ENCODE data around the gene CLDND2.

The CLDND2 gene

GRCh38 chr19:51337141-51337860 is 31.5 kb downstream of the CLDND2 start:
- DNase-seq (ENCODE audit: low read depth) = no peak
- no peak for TF ChIP-seq CTCF (conservative IDR thresholded peaks at IDR 0.05; ENCODE audit: low read depth, low read length)
- no peak overlapping the region for H3K4me3 ChIP-seq (ENCODE audit: low read length)

GRCh38 chr19:51333836-51334460 is 34.9 kb downstream of the CLDND2 start:
- no peak for TF ChIP-seq CTCF (conservative IDR thresholded peaks at IDR 0.05; ENCODE audit: low read depth, low read length)
- H3K4me3 ChIP-seq (ENCODE audit: low read length) = no peak overlapping the region

GRCh38 chr19:51331716-51332115 is 37.1 kb downstream of the CLDND2 start:
- TF ChIP-seq CTCF (conservative IDR thresholded peaks at IDR 0.05; ENCODE audit: low read depth, low read length) = no peak
- H3K4me3 ChIP-seq (ENCODE audit: low read length) = no peak overlapping the region
- DNase-seq (ENCODE audit: low read depth) = no peak

More at GRCh38 chr19:51333836-51334460, 34.9 kb downstream of the CLDND2 start:
- no peak for DNase-seq (ENCODE audit: low read depth)

GRCh38 chr19:51331193-51331592 is 37.6 kb downstream of the CLDND2 start:
- no peak for DNase-seq (ENCODE audit: low read depth)
- no peak overlapping the region for H3K4me3 ChIP-seq (ENCODE audit: low read length)
- no peak for TF ChIP-seq CTCF (conservative IDR thresholded peaks at IDR 0.05; ENCODE audit: low read depth, low read length)

GRCh38 chr19:51330366-51330765 is 38.4 kb downstream of the CLDND2 start:
- TF ChIP-seq CTCF (conservative IDR thresholded peaks at IDR 0.05; ENCODE audit: low read depth, low read length) = no peak
- no peak overlapping the region for H3K4me3 ChIP-seq (ENCODE audit: low read length)
- no peak for DNase-seq (ENCODE audit: low read depth)

GRCh38 chr19:51329411-51329810 is 39.4 kb downstream of the CLDND2 start:
- DNase-seq (ENCODE audit: low read depth) = no peak
- no peak overlapping the region for H3K4me3 ChIP-seq (ENCODE audit: low read length)
- TF ChIP-seq CTCF (conservative IDR thresholded peaks at IDR 0.05; ENCODE audit: low read depth, low read length) = no peak
